Activated CD4-positive, CD25-positive, alpha-beta regulatory T cell treated with anti-CD3 and anti-CD28 coated beads, Interleukin-2, amount 50 U/mL, for 24 hours (primary cell): Measurements from ENCODE around the gene IQUB.
"Not testable (repeated sequence)": the region's sequence is repeated elsewhere in the genome, so short reads cannot be mapped to it uniquely, and the experiment has no call there.

Experiments
- ATAC-seq, 2 donors: fragments of 150-1000 bp; cut with Tn5 transposase; one replicate each; pipeline ENCODE4 v1.10.0; 2021; ENCODE audit warnings: mild to moderate bottlenecking in 1 of 2, moderate library complexity in 1 of 2

Gene IQUB

DNA sequence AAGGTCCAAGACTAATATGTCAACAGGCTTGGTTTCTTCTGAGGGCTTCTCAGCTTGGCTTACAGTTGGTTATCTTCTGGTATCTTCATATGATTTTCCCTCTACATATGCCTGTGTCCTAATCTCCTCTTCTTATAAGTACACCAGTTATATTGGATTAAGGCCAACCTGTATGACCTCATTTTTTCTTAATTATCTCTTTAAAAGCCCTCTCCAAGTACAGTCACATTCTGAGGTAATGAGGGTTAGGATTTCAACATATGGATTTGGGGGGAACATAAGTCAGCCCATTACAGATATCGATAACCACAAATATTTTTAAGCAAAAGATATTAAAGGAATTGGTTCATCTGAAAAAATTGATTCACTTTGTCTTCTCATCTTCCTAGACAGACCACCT, 49.2 kb downstream of the IQUB start:
- no peak for ATAC-seq

- ATAC-seq = no peak
These were observed 50.2 kb downstream of the IQUB start for GRCh38 chr7:123484199-123484598.

GRCh38 chr7:123480107-123480506, 54.3 kb downstream of the IQUB start:
- no peak for ATAC-seq

DNA sequence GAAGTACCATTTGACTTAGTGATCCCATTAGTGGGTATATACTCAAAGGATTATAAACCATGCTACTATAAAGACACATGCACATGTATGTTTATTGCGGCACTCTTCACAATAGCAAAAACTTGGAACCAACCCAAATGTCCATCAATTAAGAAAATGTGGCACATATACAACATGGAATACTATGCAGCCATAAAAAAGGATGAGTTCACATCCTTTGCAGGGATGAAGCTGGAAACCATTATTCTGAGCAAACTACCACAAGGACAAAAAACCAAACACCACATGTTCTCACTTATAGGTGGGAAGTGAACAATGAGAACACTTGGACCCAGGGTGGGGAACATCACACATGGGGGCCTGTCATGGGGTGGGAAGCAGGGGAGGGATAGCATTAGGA, 56.3 kb downstream of the IQUB start:
- not testable (repeated sequence) for ATAC-seq

DNA sequence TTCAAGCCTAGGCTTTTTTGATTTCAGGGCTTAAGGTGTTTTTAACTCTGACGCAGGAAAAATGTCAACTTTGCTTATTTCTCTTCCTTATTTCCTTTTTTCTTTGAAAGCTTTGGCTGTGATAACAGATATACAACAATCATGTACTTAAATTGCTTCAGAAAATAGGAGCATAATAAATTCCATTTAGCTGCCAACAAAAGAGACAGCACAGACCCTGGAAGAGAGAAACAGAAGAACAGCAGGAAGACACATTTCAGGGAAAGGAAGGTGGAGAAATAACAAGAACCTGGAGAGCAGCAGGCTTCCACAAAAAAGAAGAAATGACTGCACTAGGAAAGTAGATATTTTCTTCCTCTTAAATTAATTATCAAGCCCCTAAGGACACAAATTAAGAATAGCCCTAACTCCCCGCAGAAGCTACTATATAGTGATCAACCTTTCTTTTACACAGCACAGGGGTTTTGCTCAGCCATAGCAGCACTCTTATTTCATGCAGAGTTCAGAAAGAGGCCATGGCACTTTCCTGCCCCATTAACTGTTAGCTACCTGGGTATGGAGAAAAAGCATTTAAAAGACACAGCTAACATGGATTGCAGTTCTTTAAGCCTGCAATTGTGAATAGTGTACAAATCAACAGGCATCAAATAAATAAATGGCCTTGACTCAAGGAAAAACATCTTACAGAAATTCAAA, 61.5 kb downstream of the IQUB start:
- no peak for ATAC-seq

DNA sequence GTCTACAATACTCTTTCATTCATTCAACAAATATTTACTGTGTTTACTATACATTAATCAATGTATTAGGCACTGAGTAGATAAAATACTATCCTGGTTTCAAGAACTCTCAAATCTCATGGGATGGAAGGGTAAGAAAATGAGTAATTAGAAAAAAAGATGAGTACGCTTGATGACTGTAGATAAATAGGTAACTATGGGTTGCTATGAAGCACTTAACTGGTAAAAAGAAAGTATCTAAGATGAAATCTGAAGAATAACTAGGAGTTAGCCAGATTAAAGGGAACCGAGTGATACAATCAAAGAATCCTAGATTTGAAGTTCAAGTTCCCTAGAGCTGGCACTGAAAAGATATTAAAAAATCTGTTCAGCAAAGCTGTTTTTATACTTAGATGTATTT, 62.1 kb downstream of the IQUB start:
- ATAC-seq = no peak

DNA sequence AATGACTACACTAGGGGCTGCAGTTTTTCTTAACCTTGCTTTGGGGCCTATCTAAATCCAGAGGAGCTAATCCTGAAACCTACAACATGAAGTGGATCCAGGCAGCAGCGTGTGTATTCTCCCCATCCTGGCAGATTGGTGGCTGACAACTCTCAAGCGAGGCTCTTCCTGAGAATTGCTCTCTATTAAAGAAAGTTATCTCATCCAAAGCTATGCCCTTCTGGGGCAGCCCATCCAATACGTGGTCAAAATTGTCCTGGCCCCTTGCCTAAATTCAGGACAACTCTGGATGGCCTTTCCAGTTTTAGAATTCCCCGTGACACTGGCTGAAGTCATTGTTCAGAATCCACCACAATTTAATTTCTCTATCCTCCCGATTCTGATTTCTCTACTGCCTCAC, 66.1 kb downstream of the IQUB start:
- ATAC-seq = no peak

- no peak for ATAC-seq
These were observed 70.5 kb downstream of the IQUB start for GRCh38 chr7:123463890-123464289.

DNA sequence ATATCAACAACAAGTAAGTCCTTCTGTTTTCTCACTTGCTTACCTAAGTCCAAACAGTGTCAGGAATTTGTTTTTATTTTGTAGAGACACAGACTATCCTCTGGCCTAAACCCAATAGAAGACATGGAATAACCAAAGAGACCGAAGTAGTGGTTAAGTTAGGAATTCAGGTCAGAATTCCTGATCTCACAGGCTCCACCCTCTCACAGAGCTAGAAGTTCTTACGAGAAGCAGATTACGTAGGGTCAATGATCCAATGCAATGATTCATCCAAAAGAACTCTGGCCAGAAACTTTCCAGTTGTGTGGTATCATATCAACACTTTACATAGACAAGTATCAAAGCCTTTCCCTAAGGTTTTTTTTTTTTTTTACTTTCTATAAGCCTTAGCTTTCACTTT, 73.8 kb downstream of the IQUB start:
- ATAC-seq = no peak

DNA sequence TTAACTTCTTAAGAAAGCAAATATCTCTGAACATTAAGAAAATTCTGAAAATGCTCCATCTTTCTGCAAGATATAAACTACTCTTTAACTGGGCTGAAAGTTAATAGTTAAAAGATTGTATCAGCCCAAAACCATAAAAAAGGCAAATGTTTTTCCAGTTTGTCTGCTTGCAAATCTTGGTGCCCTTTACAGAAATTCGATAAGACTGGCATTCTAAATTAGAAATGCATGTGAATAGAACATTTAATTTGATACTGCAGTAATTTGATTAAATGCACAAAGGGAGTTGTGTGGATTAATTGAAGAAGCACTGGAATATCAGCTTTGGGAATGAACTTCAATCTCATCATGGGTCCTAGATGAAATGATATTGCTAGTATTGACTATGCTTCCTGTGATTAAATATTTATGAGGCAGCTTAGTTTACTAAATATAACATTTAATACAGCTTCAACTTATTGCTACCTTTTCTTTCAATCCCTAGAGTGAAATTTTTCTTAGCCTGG, 78.4 kb downstream of the IQUB start:
- ATAC-seq = no peak

- ATAC-seq = no peak
These were observed 94.3 kb downstream of the IQUB start for GRCh38 chr7:123440101-123440548.

- no peak for ATAC-seq
These were observed 95.2 kb downstream of the IQUB start for GRCh38 chr7:123439191-123439590.

DNA sequence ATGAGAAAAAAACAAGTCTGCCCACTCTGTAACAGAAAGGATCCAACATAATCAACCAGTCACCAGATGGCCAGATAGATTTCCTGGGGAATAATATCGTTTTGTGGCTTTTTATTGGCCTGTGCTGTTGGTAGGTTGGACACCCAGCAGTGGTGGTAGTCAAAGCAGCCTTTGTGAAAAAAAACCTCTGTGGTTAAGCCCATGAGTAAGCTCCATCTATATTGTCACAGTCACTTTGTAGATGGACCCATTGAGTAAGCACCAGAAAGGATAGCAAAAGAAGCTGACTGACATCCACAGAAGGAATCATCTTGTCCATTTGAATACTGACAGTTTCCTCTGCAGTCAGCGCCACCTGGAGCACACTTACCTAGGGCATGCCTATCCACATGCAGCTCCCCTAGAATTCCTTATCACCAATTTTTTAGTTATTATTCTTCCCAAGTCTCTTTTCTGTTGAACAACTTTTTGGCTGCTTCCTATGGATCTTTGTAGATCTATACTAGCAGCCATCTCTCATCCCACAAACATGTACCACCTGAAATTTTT, 96.9 kb downstream of the IQUB start:
- ATAC-seq = no peak

- ATAC-seq = no peak
These were observed 99.2 kb downstream of the IQUB start for GRCh38 chr7:123435080-123435700.

GRCh38 chr7:123433665-123434064, 100.7 kb downstream of the IQUB start:
- ATAC-seq = no peak

DNA sequence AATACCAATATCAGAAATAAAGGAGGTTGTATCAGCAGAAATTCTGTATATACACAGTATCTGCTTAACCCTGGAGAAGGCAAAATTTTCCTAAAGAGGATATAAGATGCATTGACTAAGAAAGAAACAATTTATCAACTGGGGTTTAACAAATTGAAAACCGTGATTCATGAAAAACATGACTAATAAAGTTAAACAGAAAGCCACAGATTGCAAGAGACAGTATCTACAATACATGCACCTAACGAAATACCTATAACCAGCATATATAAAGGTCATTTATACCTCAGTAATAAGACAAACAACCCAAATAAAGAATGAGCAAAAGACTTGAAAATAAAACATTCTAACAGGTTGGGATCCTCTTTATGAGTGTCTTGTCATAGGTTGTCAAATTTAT, 101.8 kb downstream of the IQUB start:
- ATAC-seq = no peak

GRCh38 chr7:123431075-123431614, 103.2 kb downstream of the IQUB start:
- no peak for ATAC-seq

DNA sequence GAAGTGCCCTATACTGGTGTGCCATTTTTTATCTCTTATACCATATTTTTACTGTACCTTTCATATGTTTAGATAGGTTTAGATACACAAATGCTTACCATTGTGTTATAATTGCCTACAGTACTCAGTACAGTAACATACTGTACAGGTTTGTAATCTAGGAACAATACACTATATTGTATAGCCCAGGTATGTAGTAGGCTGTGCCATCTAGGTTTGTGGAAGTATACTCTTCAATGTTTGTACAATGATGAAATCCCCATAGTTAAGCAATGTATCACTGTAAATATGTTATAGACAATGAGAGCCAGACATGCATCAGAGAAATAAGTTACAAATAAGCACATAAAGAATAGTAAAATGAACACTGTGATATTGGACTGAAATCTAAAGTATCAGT, 109.1 kb downstream of the IQUB start:
- ATAC-seq = no peak

- ATAC-seq = no peak
These were observed 109.9 kb downstream of the IQUB start for GRCh38 chr7:123424463-123424862.

DNA sequence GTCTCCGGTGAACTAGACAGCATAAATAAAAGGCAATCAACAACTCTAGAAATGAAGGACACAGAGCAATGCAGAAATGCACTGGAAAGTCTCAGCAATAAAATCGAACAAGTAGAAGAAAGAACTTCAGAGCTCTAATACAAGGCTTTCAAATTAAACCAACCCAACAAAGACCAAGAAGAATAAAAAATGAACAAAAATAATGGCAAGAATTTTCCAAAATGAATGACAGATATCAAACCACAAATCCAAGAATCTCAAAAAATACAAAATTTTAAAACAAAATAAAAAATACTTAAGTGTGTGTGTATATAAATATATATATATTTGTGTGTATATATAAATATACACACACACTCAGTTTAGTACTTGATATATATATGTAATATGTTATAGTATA, 110.8 kb downstream of the IQUB start:
- ATAC-seq = no peak

DNA sequence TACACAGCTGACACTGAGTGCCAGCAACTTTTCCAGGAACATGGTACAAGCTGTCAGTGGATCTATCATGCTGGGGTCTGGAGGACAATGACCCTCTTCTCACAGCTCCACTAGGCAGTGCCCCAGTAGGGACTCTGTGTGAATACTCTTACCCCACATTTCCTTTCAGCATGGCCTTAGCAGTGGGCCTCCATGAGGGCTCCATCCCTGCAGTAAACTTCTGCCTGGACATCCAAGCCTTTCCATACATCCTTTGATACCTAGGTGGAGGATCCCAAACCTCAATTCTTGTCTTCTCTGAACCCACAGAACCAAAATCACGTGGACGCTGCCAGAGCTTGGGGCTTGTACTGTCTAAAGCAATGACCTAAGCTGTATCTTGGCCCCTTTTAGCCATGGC, 116.8 kb downstream of the IQUB start:
- no peak for ATAC-seq

GRCh38 chr7:123415625-123416024, 118.8 kb downstream of the IQUB start:
- no peak for ATAC-seq

GRCh38 chr7:123410273-123410904, 124.0 kb downstream of the IQUB start:
- no peak for ATAC-seq
